B cell (primary cell): Measurements from ENCODE around the gene POLR1H. TPM values are rescaled to one million over a fixed set of nuclear protein-coding genes. Genes with fewer than 3 reads are reported as not detected.
"Not testable (repeated sequence)": the region's sequence is repeated elsewhere in the genome, so short reads cannot be mapped to it uniquely, and the experiment has no call there.

Source experiments
- ATAC-seq: fragments of 200-7000 bp; cut with Tn5 transposase; one replicate; pipeline ENCODE4 v1.10.0; 2021; ENCODE audit warnings: low read depth, mild to moderate bottlenecking, moderate number of reproducible peaks, moderate library complexity
- CTCF ChIA-PET: fragments of 350-600 bp; sonication (Branson Sonifier 250); formaldehyde crosslinking; loops from one replicate; lab custom pipeline; 2021; ENCODE audit warnings: antibody characterized with exemption, inconsistent platforms; lab: Charles Lee
- POLR2A ChIA-PET: fragments of 350-600 bp; sonication (Branson Sonifier 250); formaldehyde crosslinking; loops from one replicate; lab custom pipeline; 2021; ENCODE audit warnings: antibody characterized with exemption; lab: Charles Lee
- DNase-seq: peaks from one replicate; pipeline ENCODE4 v3.0.0; 2013
- H2AFZ ChIP-seq: 2 replicates; pipeline ENCODE4 v1.6.1; 2012; ENCODE audit warnings: mild to moderate bottlenecking, low read depth, low read length; ENCODE audit not compliant: insufficient read depth, poor library complexity, severe bottlenecking
- H3K27ac ChIP-seq, 2 donors: 1 replicate in 1 of 2; 2 replicates in 1 of 2; pipeline ENCODE4 v1.5.1; 2012 to 2013; ENCODE audit warnings: low read length in 2 of 2, mild to moderate bottlenecking in 2 of 2, moderate library complexity in 1 of 2
- H3K27me3 ChIP-seq, 4 experiments: fragments of 200-600 bp in 1 of 4; sonication (generic) in 1 of 4; replicated peaks in 1 of 4; 1 replicate in 2 of 4; 2 replicates in 2 of 4; pipeline versions ENCODE4 v1.6.1 to v1.7.0; 2013 to 2016; ENCODE audit warnings: low read length in 3 of 4, mild to moderate bottlenecking in 2 of 4, mixed read lengths in 1 of 4, moderate library complexity in 1 of 4; ENCODE audit not compliant: insufficient read depth in 4 of 4, control insufficient read depth in 3 of 4; ENCODE audit errors: control extremely low read depth in 1 of 4
- H3K36me3 ChIP-seq, 2 experiments: replicated peaks in 1 of 2; 1 replicate in 1 of 2; 2 replicates in 1 of 2; pipeline versions ENCODE4 v1.6.1 to v1.7.1; 2013; ENCODE audit warnings: low read length in 1 of 2; ENCODE audit not compliant: insufficient read depth in 2 of 2, control insufficient read depth in 1 of 2; ENCODE audit errors: control extremely low read depth in 1 of 2, extremely low read depth in 1 of 2
- H3K4me1 ChIP-seq, 2 donors: fragments of 200-600 bp in 1 of 2; sonication (generic) in 1 of 2; 1 replicate in 1 of 2; 2 replicates in 1 of 2; pipeline versions ENCODE4 v1.5.1 to v1.6.1; 2013 to 2017; ENCODE audit warnings: low read length in 2 of 2; ENCODE audit not compliant: control insufficient read depth in 2 of 2, insufficient read depth in 2 of 2
- H3K4me2 ChIP-seq: replicated peaks from 2 replicates; pipeline ENCODE3; 2012; ENCODE audit warnings: mild to moderate bottlenecking, low read depth, low read length; ENCODE audit not compliant: poor library complexity, severe bottlenecking
- H3K4me3 ChIP-seq, 5 experiments: fragments of 200-600 bp in 1 of 5; sonication (generic) in 1 of 5; 1 replicate in 3 of 5; 2 replicates in 2 of 5; pipeline versions ENCODE4 v1.5.1 to v1.7.0; 2011 to 2016; ENCODE audit warnings: low read length in 4 of 5, mild to moderate bottlenecking in 4 of 5, low read depth in 2 of 5, control low read depth in 1 of 5, moderate library complexity in 1 of 5; ENCODE audit not compliant: insufficient read depth in 1 of 5; ENCODE audit errors: control extremely low read depth in 1 of 5, extremely low read depth in 1 of 5
- H3K79me2 ChIP-seq: fragments of 200-600 bp; sonication (generic); one replicate; pipeline ENCODE4 v1.6.0; 2016; ENCODE audit warnings: low read length; ENCODE audit not compliant: control insufficient read depth, insufficient read depth
- H3K9ac ChIP-seq: fragments of 200-600 bp; sonication (generic); 2 replicates; pipeline ENCODE4 v1.6.1; 2017; ENCODE audit warnings: mild to moderate bottlenecking, low read length, moderate library complexity
- H3K9me3 ChIP-seq, 3 donors: one replicate each; pipeline versions ENCODE4 v1.6.1 to v1.7.1; 2013; ENCODE audit warnings: low read length in 2 of 3; ENCODE audit not compliant: control insufficient read depth in 2 of 3, insufficient read depth in 1 of 3; ENCODE audit errors: control extremely low read depth in 1 of 3
- H4K20me1 ChIP-seq: 2 replicates; pipeline ENCODE4 v1.6.0; 2012; ENCODE audit warnings: mild to moderate bottlenecking, low read length; ENCODE audit not compliant: insufficient read depth, control insufficient read depth, poor library complexity, severe bottlenecking
- H3K27ac Mint-ChIP-seq: one replicate; pipeline ENCODE4 v1.8.0; 2021; ENCODE audit warnings: mixed read lengths
- H3K27me3 Mint-ChIP-seq: one replicate; pipeline ENCODE4 v1.8.0; 2021; ENCODE audit warnings: mixed read lengths
- H3K4me1 Mint-ChIP-seq: one replicate; pipeline ENCODE4 v1.8.0; 2021; ENCODE audit warnings: mixed read lengths
- H3K4me3 Mint-ChIP-seq: one replicate; pipeline ENCODE4 v1.8.0; 2021; ENCODE audit warnings: mixed read lengths
- H3K9me3 Mint-ChIP-seq: one replicate; pipeline ENCODE4 v1.8.0; 2022; ENCODE audit warnings: mixed read lengths; ENCODE audit not compliant: insufficient read depth
- EZH2 ChIP-seq: IDR thresholded peaks from 2 replicates; pipeline ENCODE4 v1.6.1; 2012; ENCODE audit warnings: borderline replicate concordance, low read depth, mild to moderate bottlenecking, moderate library complexity, low read length; ENCODE audit not compliant: insufficient read depth, poor library complexity, severe bottlenecking
- WGBS: methylation state at CpG from one replicate; pipeline ENCODE4 v1.1.5; 2013; ENCODE audit warnings: missing lambda C conversion rate; ENCODE audit not compliant: insufficient coverage; 5-methylcytosine and 5-hydroxymethylcytosine counted together
- intact Hi-C: fragments of 100-400 bp; cut with micrococcal nuclease; formaldehyde crosslinking; loops from one replicate; pipeline ENCODE4 v1.10.0; 2022
- polyA plus RNA-seq: library from polyadenylated mRNA; depleted of rRNA; stranded (reverse); fragments of >200 nt; gene quantifications from 2 replicates; pipeline ENCODE4 v1.2.3, GENCODE V29; 2012
- total RNA-seq, 2 donors: library from RNA; stranded (reverse); fragments of 120-200 nt in 1 of 2; gene quantifications; 1 replicate in 1 of 2; 2 replicates in 1 of 2; pipeline versions ENCODE4 v1.2.3 to v1.2.4, GENCODE V29; 2013 to 2022
- TF ChIP-seq, protein P1 (sequence below): fragments of 200-600 bp; IDR thresholded peaks from one replicate; pipeline ENCODE4 v1.8.0; 2022; ENCODE audit warnings: antibody characterized with exemption, mild to moderate bottlenecking

The POLR1H gene
- total and polyA plus RNA-seq, 2 donors (not counting 1 experiment from before 2014, with no cell fraction given): 38.8 to 71.0 TPM

GRCh38 chr6:30020626-30021025 is 40.4 kb upstream of the POLR1H start:
- ATAC-seq (no peak), DNase-seq (peak; percentile 24)
- H3K4me3 ChIP-seq: no peak overlapping the region
- Mint-ChIP-seq H3K27me3 (no peaks in the 10 kb centered on the region), H3K4me3 (no peak overlapping the region), H3K4me1 (peaks cover 10% of the 10 kb centered on the region), H3K27ac (no peak overlapping the region), H3K9me3 (no peaks in the 10 kb centered on the region)
- no peaks in the 10 kb centered on the region for H3K27me3 ChIP-seq
- H3K4me1 ChIP-seq: peaks cover 7 to 14% of the 10 kb centered on the region in 2 donors
- no peak overlapping the region for H3K27ac ChIP-seq
- WGBS: no CpG with 5 or more reads among the region's 1 CpG
- intact Hi-C loops: no loop called here
- no peaks in the 10 kb centered on the region for H4K20me1 ChIP-seq
- H3K9me3 ChIP-seq: no peaks in the 10 kb centered on the region
- H3K79me2 ChIP-seq: no peaks in the 10 kb centered on the region
- no peak overlapping the region for H2AFZ ChIP-seq
- POLR2A ChIA-PET: no interaction called here
- TF ChIP-seq EZH2: no peak
- TF ChIP-seq, protein P1, sequence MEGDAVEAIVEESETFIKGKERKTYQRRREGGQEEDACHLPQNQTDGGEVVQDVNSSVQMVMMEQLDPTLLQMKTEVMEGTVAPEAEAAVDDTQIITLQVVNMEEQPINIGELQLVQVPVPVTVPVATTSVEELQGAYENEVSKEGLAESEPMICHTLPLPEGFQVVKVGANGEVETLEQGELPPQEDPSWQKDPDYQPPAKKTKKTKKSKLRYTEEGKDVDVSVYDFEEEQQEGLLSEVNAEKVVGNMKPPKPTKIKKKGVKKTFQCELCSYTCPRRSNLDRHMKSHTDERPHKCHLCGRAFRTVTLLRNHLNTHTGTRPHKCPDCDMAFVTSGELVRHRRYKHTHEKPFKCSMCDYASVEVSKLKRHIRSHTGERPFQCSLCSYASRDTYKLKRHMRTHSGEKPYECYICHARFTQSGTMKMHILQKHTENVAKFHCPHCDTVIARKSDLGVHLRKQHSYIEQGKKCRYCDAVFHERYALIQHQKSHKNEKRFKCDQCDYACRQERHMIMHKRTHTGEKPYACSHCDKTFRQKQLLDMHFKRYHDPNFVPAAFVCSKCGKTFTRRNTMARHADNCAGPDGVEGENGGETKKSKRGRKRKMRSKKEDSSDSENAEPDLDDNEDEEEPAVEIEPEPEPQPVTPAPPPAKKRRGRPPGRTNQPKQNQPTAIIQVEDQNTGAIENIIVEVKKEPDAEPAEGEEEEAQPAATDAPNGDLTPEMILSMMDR: no peak
- no peaks in the 10 kb centered on the region for H3K36me3 ChIP-seq
- no peak overlapping the region for H3K4me2 ChIP-seq
- no peak overlapping the region for H3K9ac ChIP-seq
- CTCF ChIA-PET: interaction anchor here (0.7 kb wide), 1 partner anchor 219 kb away, joined by 4 read pairs; no protein-coding TSS in a partner anchor

GRCh38 chr6:30022189-30022588 is 38.9 kb upstream of the POLR1H start:
- TF ChIP-seq, protein P1: no peak
- TF ChIP-seq EZH2: no peak
- no peak overlapping the region for H3K4me3 Mint-ChIP-seq
- CTCF ChIA-PET: interaction anchor here (0.7 to 1.2 kb wide), 2 partner anchors 10 to 1913 kb away, joined by 3 read pairs; no protein-coding TSS in a partner anchor
- no peak overlapping the region for H3K27ac Mint-ChIP-seq
- peaks cover 10% of the 10 kb centered on the region for H3K4me1 Mint-ChIP-seq
- no peak overlapping the region for H2AFZ ChIP-seq
- POLR2A ChIA-PET: no interaction called here
- no peaks in the 10 kb centered on the region for H3K36me3 ChIP-seq
- H3K27ac ChIP-seq: no peak overlapping the region
- H4K20me1 ChIP-seq: no peaks in the 10 kb centered on the region
- ATAC-seq (no peak), DNase-seq (no peak)
- WGBS: no CpG with 5 or more reads among the region's 3 CpGs
- H3K4me3 ChIP-seq: no peak overlapping the region
- H3K9me3 ChIP-seq: no peaks in the 10 kb centered on the region
- intact Hi-C loops: no loop called here
- H3K79me2 ChIP-seq: no peaks in the 10 kb centered on the region
- peaks cover 7 to 14% of the 10 kb centered on the region in 2 donors for H3K4me1 ChIP-seq
- no peak overlapping the region for H3K9ac ChIP-seq
- H3K27me3 ChIP-seq: no peaks in the 10 kb centered on the region
- no peaks in the 10 kb centered on the region for H3K27me3 Mint-ChIP-seq
- H3K9me3 Mint-ChIP-seq: no peaks in the 10 kb centered on the region
- no peak overlapping the region for H3K4me2 ChIP-seq

DNA sequence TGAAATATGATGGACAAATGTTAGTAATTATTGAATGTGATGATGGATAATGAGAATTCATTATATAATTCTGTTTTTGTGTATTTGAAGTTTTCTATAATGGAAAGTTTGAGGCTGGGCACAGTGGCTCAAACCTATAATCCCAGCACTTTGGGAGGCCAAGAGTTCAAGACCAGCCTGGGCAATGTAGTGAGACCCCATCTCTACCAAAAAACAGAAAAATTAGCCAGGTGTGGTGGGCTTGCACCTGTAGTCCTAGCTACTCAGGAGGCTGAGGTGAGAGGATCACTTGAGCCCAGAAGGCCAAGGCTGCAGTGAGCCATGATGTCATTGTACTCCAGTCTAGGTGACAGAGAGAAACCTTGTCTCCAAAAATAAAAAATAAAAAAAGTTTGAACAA is 38.4 kb upstream of the POLR1H start:
- H3K9ac ChIP-seq, H3K27ac ChIP-seq, H3K9me3 Mint-ChIP-seq, H3K27me3 ChIP-seq, H4K20me1 ChIP-seq, intact Hi-C loops, H3K27ac Mint-ChIP-seq, H3K27me3 Mint-ChIP-seq, H3K4me3 ChIP-seq, DNase-seq, H3K4me1 Mint-ChIP-seq, H3K36me3 ChIP-seq, ATAC-seq, H3K4me3 Mint-ChIP-seq, H3K79me2 ChIP-seq, H3K4me2 ChIP-seq, H3K9me3 ChIP-seq, POLR2A ChIA-PET, H2AFZ ChIP-seq: not testable (repeated sequence)
- CTCF ChIA-PET: interaction anchor here (1.2 kb wide), 2 partner anchors 9 to 388 kb away, joined by 3 read pairs; no protein-coding TSS in a partner anchor
- peaks cover 7 to 14% of the 10 kb centered on the region in 2 donors for H3K4me1 ChIP-seq
